ENCODE data around the gene PPHLN1.

Gene PPHLN1

DNA sequence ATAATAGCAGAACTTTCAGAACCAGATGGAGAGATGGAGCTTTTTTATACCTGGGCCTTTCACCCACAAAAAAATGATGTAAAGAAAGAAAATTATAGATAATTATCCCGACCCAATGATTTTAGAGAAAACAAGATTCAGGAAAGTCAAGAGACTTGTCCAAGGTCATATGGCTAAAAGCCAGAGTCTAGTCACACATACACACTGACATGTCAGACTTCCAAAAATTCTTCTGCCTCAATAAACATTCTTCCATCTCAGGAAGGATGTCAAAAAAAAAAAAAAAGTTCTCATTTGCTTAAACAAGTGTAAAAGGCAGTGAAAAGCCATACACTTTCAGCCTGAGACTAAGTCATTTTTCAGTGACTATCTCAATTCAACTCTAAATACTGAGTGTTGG, 147.6 kb downstream of the PPHLN1 start:
- TF ChIP-seq, protein P1, sequence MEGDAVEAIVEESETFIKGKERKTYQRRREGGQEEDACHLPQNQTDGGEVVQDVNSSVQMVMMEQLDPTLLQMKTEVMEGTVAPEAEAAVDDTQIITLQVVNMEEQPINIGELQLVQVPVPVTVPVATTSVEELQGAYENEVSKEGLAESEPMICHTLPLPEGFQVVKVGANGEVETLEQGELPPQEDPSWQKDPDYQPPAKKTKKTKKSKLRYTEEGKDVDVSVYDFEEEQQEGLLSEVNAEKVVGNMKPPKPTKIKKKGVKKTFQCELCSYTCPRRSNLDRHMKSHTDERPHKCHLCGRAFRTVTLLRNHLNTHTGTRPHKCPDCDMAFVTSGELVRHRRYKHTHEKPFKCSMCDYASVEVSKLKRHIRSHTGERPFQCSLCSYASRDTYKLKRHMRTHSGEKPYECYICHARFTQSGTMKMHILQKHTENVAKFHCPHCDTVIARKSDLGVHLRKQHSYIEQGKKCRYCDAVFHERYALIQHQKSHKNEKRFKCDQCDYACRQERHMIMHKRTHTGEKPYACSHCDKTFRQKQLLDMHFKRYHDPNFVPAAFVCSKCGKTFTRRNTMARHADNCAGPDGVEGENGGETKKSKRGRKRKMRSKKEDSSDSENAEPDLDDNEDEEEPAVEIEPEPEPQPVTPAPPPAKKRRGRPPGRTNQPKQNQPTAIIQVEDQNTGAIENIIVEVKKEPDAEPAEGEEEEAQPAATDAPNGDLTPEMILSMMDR (IDR thresholded peaks at IDR 0.05; ENCODE audit: low read depth, low read length), result no peak
- Histone ChIP-seq H3K4me1 (no peaks in the 10 kb centered on the region), H3K27me3 (no peaks in the 10 kb centered on the region), H3K9me3 (no peaks in the 10 kb centered on the region; the same call in 1 of the 2 replicates), H3K4me3 (ENCODE audit: low read depth, low read length) (no peak overlapping the region), H3K36me3 (peaks cover 15% of the 10 kb centered on the region)
- no peak for DNase-seq

DNA sequence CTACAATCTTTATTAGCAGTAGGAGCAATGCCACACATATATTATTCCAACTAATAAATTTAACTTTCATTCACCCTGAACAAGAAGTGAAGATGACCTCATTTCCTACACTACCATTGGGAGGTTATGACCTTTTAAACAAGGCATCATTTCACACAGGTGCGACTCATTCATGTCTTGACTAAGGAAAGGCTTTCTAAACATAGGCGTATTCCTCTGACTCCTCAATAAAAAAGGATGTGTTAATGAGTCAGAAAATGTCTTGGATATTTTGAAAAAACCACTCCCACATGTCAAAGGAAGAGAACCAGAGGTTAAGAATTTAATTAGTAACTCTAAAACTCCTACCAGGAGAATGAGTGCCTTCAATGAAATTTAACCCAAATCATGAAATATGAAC, 148.4 kb downstream of the PPHLN1 start:
- Histone ChIP-seq H3K36me3 (peaks cover 7% of the 10 kb centered on the region), H3K4me3 (ENCODE audit: low read depth, low read length) (no peak overlapping the region), H3K4me1 (no peaks in the 10 kb centered on the region), H3K9me3 (no peaks in the 10 kb centered on the region; the same call in 1 of the 2 replicates), H3K27me3 (no peaks in the 10 kb centered on the region)
- DNase-seq, result no peak
- TF ChIP-seq, protein P1 (IDR thresholded peaks at IDR 0.05; ENCODE audit: low read depth, low read length), result no peak

DNA sequence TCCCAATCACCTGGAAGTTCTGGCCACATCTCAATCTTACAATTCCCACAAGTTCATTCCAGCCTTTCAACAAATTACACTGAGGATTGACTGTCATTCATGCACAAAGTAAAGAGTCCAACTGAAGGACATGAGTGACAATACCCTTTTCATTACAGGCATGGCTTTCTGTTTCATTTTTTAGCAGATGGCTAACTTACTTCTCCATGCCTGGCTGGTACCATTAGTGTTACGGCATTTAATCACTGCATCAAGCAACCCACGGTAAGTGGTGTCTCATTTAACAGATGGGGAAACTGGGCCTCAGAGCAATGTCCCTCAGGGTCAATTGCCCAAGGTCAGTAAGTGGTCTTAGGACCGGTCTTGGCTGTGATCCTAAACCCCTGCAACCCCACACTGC, 149.1 kb downstream of the PPHLN1 start:
- peaks cover 2% of the 10 kb centered on the region for H3K36me3 ChIP-seq
- no peaks in the 10 kb centered on the region; the same call in 1 of the 2 replicates for H3K9me3 ChIP-seq
- no peaks in the 10 kb centered on the region for H3K4me1 ChIP-seq
- no peak for DNase-seq
- no peaks in the 10 kb centered on the region for H3K27me3 ChIP-seq
- no peak overlapping the region for H3K4me3 ChIP-seq (ENCODE audit: low read depth, low read length)
- TF ChIP-seq, protein P1 (IDR thresholded peaks at IDR 0.05; ENCODE audit: low read depth, low read length), result no peak

DNA sequence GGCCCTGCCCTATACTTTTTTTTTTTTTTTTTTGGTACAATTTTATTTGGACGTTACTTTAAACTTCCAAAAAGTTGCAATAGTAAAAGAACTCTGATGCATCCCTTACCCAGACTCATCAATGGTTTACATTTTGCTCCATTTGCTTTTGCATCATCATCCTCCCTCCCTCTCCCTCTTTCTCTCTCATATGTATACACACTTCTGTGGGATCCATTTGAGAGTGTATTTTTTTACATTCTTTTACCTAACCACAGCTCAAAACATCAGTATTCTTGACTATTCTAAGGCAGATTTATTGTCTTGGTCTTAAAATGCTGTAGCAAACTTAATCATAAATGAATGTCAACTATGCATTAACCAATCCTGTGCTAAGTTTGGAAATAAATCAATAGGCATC, 152.0 kb downstream of the PPHLN1 start:
- H3K4me1 ChIP-seq, result no peaks in the 10 kb centered on the region
- no peak overlapping the region for H3K4me3 ChIP-seq (ENCODE audit: low read depth, low read length)
- no peaks in the 10 kb centered on the region for H3K27me3 ChIP-seq
- TF ChIP-seq, protein P1 (IDR thresholded peaks at IDR 0.05; ENCODE audit: low read depth, low read length), result no peak
- H3K9me3 ChIP-seq, result no peaks in the 10 kb centered on the region; the same call in 1 of the 2 replicates
- no peak for DNase-seq
- H3K36me3 ChIP-seq, result no peaks in the 10 kb centered on the region

DNA sequence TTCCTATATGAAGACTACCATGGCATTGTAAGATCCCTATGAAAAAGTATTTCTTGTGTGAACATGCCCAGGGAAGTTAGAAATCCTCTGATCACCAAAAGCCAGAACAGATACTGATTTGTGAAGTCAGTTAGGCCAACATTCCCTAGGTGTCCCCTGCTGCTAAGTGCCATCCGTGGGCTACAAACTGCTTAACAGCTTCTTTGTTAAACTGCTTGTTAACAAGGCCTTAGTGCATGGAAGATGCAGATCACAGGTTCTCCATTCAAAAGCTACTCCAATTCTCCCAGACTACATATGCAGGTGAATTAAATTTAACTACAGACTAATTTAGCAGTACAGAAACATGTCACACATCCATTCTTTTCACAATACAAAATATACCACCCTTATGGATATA, 155.4 kb downstream of the PPHLN1 start:
- no peaks in the 10 kb centered on the region for H3K36me3 ChIP-seq
- TF ChIP-seq, protein P1 (IDR thresholded peaks at IDR 0.05; ENCODE audit: low read depth, low read length), result no peak
- no peak overlapping the region for H3K4me3 ChIP-seq (ENCODE audit: low read depth, low read length)
- H3K4me1 ChIP-seq, result peaks cover 6% of the 10 kb centered on the region; the same call in 1 of the 2 replicates
- DNase-seq, result no peak
- no peaks in the 10 kb centered on the region for H3K9me3 ChIP-seq
- no peaks in the 10 kb centered on the region for H3K27me3 ChIP-seq

DNA sequence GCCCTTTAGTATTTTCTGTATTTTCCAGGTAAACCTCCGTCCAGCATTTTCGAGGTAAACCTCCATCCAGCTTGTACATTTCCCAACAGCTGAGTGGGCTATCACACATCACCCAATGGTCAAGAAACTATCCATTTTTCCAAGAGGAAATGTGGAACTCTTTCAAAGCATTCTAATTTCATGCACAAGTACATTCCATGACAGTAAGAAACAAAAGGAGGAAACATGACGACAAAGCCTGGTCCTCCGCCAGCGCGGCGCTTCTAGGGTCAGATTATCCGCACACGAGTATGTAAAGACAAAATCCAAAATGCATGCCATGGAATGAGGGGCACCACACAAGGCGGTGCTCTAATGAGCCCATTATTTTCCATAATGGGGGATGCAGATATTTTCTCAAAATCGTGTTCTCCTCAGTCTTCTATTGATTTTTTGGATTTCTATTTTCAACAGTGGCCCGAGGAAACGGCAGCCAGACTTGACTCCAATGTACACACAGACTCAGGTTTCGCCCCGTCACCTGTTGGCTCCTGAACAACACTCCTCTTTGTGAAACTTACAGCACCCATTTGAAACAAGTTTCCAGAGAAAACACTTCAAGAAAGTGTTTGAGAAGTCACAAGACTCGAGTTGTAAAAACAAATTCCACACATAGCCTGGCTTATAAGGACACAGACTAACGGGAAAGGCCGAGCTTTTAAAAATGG, 156.2 kb downstream of the PPHLN1 start:
- TF ChIP-seq, protein P1 (IDR thresholded peaks at IDR 0.05; ENCODE audit: low read depth, low read length), result no peak
- Histone ChIP-seq H3K9me3 (no peaks in the 10 kb centered on the region), H3K36me3 (no peaks in the 10 kb centered on the region), H3K4me1 (peaks cover 8% of the 10 kb centered on the region; the same call in 1 of the 2 replicates), H3K4me3 (ENCODE audit: low read depth, low read length) (peak overlapping the region; percentile 76), H3K27me3 (no peaks in the 10 kb centered on the region)
- no peak for DNase-seq

Measured in BE2C (cell line).